ENCODE measurements around the gene HCCS.

- no peak for TF ChIP-seq CTCF (IDR thresholded peaks at IDR 0.05)
- TF ChIP-seq POLR2A (IDR thresholded peaks at IDR 0.05), result no peak
- TF ChIP-seq POLR2AphosphoS5 (IDR thresholded peaks at IDR 0.05), result no peak
These were observed 61.3 kb downstream of the HCCS start for GRCh38 chrX:11172415-11172814.

Data from breast epithelium (tissue), 3 donors.